GM12878 (cell line): ENCODE measurements around the gene SLC31A1. TPM values are rescaled to one million over a fixed set of nuclear protein-coding genes. Genes with fewer than 3 reads are reported as not detected.

ENCODE experiments used
- ATF7 ChIP-seq: fragments of 450-650 bp; IDR thresholded peaks from 2 replicates; pipeline ENCODE4 v1.6.1; 2016; ENCODE audit warnings: low read depth, mild to moderate bottlenecking
- BHLHE40 ChIP-seq, 2 experiments: fragments of 450-650 bp in 1 of 2; IDR thresholded peaks; 2 replicates each; pipeline ENCODE4 v1.6.1; 2011 to 2017; ENCODE audit warnings: low read depth in 2 of 2, borderline replicate concordance in 1 of 2, improper control_type of control experiment in 1 of 2, low read length in 1 of 2, mild to moderate bottlenecking in 1 of 2
- CBX3 ChIP-seq: fragments of 200-600 bp; sonication (generic); IDR thresholded peaks from 2 replicates; pipeline ENCODE4 v1.6.1; 2016; ENCODE audit warnings: low read depth, borderline replicate concordance
- HDAC2 ChIP-seq: fragments of 200-600 bp; sonication (generic); IDR thresholded peaks from 2 replicates; pipeline ENCODE4 v1.6.1; 2017
- IKZF1 ChIP-seq: fragments of 450-650 bp; conservative IDR thresholded peaks from 2 replicates; pipeline ENCODE4 v1.6.1; 2017; ENCODE audit warnings: antibody characterized with exemption, mild to moderate bottlenecking
- IRF4 ChIP-seq: IDR thresholded peaks from 2 replicates; pipeline ENCODE4 v1.6.1; 2011; ENCODE audit warnings: low read depth, low read length
- JUNB ChIP-seq: IDR thresholded peaks from 2 replicates; pipeline ENCODE4 v1.6.1; 2016; ENCODE audit warnings: antibody characterized with exemption, mild to moderate bottlenecking
- KAT2A ChIP-seq: conservative IDR thresholded peaks from 2 replicates; pipeline ENCODE4 v1.6.1; 2011; ENCODE audit warnings: low read depth, low read length; ENCODE audit not compliant: control insufficient read depth
- MYB ChIP-seq: fragments of 150-350 bp; IDR thresholded peaks from 2 replicates; pipeline ENCODE4 v1.6.1; 2014; ENCODE audit warnings: mild to moderate bottlenecking, low read depth, low read length, borderline replicate concordance
- NBN ChIP-seq: fragments of 450-650 bp; IDR thresholded peaks from 2 replicates; pipeline ENCODE4 v1.6.1; 2016
- NFXL1 ChIP-seq: fragments of 450-650 bp; IDR thresholded peaks from 2 replicates; pipeline ENCODE4 v1.6.1; 2017; ENCODE audit warnings: antibody characterized with exemption, mild to moderate bottlenecking, borderline replicate concordance
- SMARCA5 ChIP-seq: fragments of 450-650 bp; IDR thresholded peaks from 2 replicates; pipeline ENCODE4 v1.6.1; 2017; ENCODE audit warnings: mild to moderate bottlenecking
- SREBF1 ChIP-seq: IDR thresholded peaks from 2 replicates; pipeline ENCODE4 v1.6.1; 2012; ENCODE audit warnings: mild to moderate bottlenecking, low read length
- TAF1 ChIP-seq: IDR thresholded peaks from 2 replicates; pipeline ENCODE4 v1.6.1; 2011; ENCODE audit warnings: mild to moderate bottlenecking, low read depth, low read length, borderline replicate concordance
- TCF12 ChIP-seq: IDR thresholded peaks from 2 replicates; pipeline ENCODE4 v1.6.1; 2011; ENCODE audit warnings: low read depth, mild to moderate bottlenecking, low read length
- polyA plus RNA-seq, 11 experiments: library from polyadenylated mRNA; depleted of rRNA in 4 of 11; unstranded in 6 of 11; stranded (reverse) in 5 of 11; fragments of >200 nt; fragmentation: Nextera tagmentation in 4 of 11; fragmentation: Illumina TruSeq in 1 of 11; extraction: Ambion mirVana in 4 of 11; extraction: Trizol in 1 of 11; gene quantifications; 1 replicate in 1 of 11; 2 replicates in 10 of 11; pipeline versions ENCODE4 v1.2.1 to v1.2.3, GENCODE V29; 2011 to 2016; ENCODE audit warnings: inconsistent platforms in 2 of 11, missing spikeins in 2 of 11, low read depth in 1 of 11
- total RNA-seq, 4 experiments: library from RNA; depleted of rRNA in 3 of 4; stranded (reverse); fragments of >200 nt in 3 of 4; fragmentation: Illumina TruSeq in 1 of 4; extraction: Trizol in 1 of 4; gene quantifications; 2 replicates each; pipeline versions ENCODE4 v1.2.1 to v1.2.3, GENCODE V29; 2013 to 2021
- TF ChIP-seq, protein P1 (sequence below): fragments of 450-650 bp; IDR thresholded peaks from 2 replicates; pipeline ENCODE4 v1.6.1; 2017; ENCODE audit warnings: mild to moderate bottlenecking, moderate library complexity
- TF ChIP-seq, protein P2 (sequence below): fragments of 450-650 bp; formaldehyde crosslinking; IDR thresholded peaks from 2 replicates; pipeline ENCODE4 v1.5.0; 2022; ENCODE audit warnings: mild to moderate bottlenecking, missing genetic modification characterization
- TF ChIP-seq, protein P3 (sequence below): fragments of 150-350 bp; IDR thresholded peaks from 2 replicates; pipeline ENCODE4 v1.6.1; 2014; ENCODE audit warnings: mild to moderate bottlenecking, low read depth, low read length
- TF ChIP-seq, protein P4 (sequence below), 3 experiments: IDR thresholded peaks in 2 of 3; conservative IDR thresholded peaks in 1 of 3; 2 replicates each; pipeline ENCODE4 v1.5.1; 2011; ENCODE audit warnings: low read depth in 3 of 3, low read length in 3 of 3, mild to moderate bottlenecking in 3 of 3, control low read depth in 2 of 3, moderate library complexity in 2 of 3, inconsistent platforms in 1 of 3, mixed read lengths in 1 of 3; ENCODE audit not compliant: control insufficient read depth in 2 of 3, insufficient read depth in 1 of 3; ENCODE audit errors: extremely low read depth in 1 of 3
- TF ChIP-seq, protein P5 (sequence below): fragments of 450-650 bp; IDR thresholded peaks from 2 replicates; pipeline ENCODE4 v1.6.1; 2017; ENCODE audit warnings: borderline replicate concordance

The SLC31A1 gene
- total and polyA plus RNA-seq, 10 of the 15 experiments (the other 5 are each of a cell fraction or from before 2014, with no cell fraction given): 7.3 to 16.2 (median 10.5) TPM

DNA sequence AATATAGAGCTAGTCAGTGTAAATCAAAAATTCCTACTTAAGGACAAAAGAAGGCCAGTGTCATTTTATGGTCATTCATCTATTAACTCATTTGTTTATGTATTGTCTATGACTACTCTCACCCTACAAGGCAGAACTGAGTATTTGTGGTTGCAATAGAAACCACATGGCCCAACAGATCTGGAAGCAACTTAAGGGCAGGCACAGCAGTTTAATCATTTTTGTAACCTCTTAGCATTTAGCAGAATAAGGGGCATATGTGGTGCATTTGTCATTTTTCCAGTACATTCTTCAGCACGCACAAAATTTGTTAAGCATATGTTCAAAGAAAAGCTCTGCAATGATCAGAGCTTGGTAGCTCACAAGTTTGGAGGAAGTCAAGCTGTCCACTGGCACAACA, 1.4 kb upstream of the SLC31A1 start (continued):
- TF ChIP-seq, protein P1, sequence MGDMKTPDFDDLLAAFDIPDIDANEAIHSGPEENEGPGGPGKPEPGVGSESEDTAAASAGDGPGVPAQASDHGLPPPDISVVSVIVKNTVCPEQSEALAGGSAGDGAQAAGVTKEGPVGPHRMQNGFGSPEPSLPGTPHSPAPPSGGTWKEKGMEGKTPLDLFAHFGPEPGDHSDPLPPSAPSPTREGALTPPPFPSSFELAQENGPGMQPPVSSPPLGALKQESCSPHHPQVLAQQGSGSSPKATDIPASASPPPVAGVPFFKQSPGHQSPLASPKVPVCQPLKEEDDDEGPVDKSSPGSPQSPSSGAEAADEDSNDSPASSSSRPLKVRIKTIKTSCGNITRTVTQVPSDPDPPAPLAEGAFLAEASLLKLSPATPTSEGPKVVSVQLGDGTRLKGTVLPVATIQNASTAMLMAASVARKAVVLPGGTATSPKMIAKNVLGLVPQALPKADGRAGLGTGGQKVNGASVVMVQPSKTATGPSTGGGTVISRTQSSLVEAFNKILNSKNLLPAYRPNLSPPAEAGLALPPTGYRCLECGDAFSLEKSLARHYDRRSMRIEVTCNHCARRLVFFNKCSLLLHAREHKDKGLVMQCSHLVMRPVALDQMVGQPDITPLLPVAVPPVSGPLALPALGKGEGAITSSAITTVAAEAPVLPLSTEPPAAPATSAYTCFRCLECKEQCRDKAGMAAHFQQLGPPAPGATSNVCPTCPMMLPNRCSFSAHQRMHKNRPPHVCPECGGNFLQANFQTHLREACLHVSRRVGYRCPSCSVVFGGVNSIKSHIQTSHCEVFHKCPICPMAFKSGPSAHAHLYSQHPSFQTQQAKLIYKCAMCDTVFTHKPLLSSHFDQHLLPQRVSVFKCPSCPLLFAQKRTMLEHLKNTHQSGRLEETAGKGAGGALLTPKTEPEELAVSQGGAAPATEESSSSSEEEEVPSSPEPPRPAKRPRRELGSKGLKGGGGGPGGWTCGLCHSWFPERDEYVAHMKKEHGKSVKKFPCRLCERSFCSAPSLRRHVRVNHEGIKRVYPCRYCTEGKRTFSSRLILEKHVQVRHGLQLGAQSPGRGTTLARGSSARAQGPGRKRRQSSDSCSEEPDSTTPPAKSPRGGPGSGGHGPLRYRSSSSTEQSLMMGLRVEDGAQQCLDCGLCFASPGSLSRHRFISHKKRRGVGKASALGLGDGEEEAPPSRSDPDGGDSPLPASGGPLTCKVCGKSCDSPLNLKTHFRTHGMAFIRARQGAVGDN: no peak
- TF ChIP-seq, protein P2, sequence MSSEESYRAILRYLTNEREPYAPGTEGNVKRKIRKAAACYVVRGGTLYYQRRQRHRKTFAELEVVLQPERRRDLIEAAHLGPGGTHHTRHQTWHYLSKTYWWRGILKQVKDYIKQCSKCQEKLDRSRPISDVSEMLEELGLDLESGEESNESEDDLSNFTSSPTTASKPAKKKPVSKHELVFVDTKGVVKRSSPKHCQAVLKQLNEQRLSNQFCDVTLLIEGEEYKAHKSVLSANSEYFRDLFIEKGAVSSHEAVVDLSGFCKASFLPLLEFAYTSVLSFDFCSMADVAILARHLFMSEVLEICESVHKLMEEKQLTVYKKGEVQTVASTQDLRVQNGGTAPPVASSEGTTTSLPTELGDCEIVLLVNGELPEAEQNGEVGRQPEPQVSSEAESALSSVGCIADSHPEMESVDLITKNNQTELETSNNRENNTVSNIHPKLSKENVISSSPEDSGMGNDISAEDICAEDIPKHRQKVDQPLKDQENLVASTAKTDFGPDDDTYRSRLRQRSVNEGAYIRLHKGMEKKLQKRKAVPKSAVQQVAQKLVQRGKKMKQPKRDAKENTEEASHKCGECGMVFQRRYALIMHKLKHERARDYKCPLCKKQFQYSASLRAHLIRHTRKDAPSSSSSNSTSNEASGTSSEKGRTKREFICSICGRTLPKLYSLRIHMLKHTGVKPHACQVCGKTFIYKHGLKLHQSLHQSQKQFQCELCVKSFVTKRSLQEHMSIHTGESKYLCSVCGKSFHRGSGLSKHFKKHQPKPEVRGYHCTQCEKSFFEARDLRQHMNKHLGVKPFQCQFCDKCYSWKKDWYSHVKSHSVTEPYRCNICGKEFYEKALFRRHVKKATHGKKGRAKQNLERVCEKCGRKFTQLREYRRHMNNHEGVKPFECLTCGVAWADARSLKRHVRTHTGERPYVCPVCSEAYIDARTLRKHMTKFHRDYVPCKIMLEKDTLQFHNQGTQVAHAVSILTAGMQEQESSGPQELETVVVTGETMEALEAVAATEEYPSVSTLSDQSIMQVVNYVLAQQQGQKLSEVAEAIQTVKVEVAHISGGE (CRISPR knock-in tag): no peak
- TF ChIP-seq NBN: peak; percentile 28; the same call in 1 of the 2 replicates
- TF ChIP-seq NFXL1: no peak
- no peak for TF ChIP-seq TAF1
- TF ChIP-seq JUNB: peak; percentile 72
- TF ChIP-seq HDAC2: no peak
- TF ChIP-seq SREBF1: no peak
- peak; percentile 63; the same call in 1 of the 2 replicates for TF ChIP-seq IRF4
- TF ChIP-seq, protein P3, sequence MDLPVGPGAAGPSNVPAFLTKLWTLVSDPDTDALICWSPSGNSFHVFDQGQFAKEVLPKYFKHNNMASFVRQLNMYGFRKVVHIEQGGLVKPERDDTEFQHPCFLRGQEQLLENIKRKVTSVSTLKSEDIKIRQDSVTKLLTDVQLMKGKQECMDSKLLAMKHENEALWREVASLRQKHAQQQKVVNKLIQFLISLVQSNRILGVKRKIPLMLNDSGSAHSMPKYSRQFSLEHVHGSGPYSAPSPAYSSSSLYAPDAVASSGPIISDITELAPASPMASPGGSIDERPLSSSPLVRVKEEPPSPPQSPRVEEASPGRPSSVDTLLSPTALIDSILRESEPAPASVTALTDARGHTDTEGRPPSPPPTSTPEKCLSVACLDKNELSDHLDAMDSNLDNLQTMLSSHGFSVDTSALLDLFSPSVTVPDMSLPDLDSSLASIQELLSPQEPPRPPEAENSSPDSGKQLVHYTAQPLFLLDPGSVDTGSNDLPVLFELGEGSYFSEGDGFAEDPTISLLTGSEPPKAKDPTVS: no peak
- TF ChIP-seq BHLHE40 (IDR thresholded peaks at IDR 0.05; ENCODE audit: borderline replicate concordance in 1 of 2, low read depth in 2 of 2, low read length in 1 of 2): peak in 1 of 2 experiments; percentile 54; a peak in 1 of 4 replicates
- TF ChIP-seq IKZF1: peak; percentile 39; the same call in 1 of the 2 replicates
- no peak for TF ChIP-seq SMARCA5
- TF ChIP-seq KAT2A: no peak
- TF ChIP-seq MYB: no peak
- TF ChIP-seq, protein P4, sequence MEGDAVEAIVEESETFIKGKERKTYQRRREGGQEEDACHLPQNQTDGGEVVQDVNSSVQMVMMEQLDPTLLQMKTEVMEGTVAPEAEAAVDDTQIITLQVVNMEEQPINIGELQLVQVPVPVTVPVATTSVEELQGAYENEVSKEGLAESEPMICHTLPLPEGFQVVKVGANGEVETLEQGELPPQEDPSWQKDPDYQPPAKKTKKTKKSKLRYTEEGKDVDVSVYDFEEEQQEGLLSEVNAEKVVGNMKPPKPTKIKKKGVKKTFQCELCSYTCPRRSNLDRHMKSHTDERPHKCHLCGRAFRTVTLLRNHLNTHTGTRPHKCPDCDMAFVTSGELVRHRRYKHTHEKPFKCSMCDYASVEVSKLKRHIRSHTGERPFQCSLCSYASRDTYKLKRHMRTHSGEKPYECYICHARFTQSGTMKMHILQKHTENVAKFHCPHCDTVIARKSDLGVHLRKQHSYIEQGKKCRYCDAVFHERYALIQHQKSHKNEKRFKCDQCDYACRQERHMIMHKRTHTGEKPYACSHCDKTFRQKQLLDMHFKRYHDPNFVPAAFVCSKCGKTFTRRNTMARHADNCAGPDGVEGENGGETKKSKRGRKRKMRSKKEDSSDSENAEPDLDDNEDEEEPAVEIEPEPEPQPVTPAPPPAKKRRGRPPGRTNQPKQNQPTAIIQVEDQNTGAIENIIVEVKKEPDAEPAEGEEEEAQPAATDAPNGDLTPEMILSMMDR (IDR thresholded peaks at IDR 0.05 in 2 of 3, conservative IDR thresholded peaks at IDR 0.05 in 1 of 3; ENCODE audit: control insufficient read depth in 2 of 3, extremely low read depth in 1 of 3, insufficient read depth in 1 of 3, low read depth in 3 of 3, low read length in 3 of 3): no peak
- no peak for TF ChIP-seq TCF12
- no peak for TF ChIP-seq CBX3
- peak; percentile 64 for TF ChIP-seq ATF7
- TF ChIP-seq, protein P5, sequence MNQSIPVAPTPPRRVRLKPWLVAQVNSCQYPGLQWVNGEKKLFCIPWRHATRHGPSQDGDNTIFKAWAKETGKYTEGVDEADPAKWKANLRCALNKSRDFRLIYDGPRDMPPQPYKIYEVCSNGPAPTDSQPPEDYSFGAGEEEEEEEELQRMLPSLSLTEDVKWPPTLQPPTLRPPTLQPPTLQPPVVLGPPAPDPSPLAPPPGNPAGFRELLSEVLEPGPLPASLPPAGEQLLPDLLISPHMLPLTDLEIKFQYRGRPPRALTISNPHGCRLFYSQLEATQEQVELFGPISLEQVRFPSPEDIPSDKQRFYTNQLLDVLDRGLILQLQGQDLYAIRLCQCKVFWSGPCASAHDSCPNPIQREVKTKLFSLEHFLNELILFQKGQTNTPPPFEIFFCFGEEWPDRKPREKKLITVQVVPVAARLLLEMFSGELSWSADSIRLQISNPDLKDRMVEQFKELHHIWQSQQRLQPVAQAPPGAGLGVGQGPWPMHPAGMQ: no peak
